COLO668 (cell line): ENCODE measurements around the gene CEPT1.

Experiments
- DNase-seq: peaks from one replicate; lab custom pipeline; 2025; ENCODE audit not compliant: unreplicated experiment; lab: John Stamatoyannopoulos, UW

CEPT1 gene

DNA sequence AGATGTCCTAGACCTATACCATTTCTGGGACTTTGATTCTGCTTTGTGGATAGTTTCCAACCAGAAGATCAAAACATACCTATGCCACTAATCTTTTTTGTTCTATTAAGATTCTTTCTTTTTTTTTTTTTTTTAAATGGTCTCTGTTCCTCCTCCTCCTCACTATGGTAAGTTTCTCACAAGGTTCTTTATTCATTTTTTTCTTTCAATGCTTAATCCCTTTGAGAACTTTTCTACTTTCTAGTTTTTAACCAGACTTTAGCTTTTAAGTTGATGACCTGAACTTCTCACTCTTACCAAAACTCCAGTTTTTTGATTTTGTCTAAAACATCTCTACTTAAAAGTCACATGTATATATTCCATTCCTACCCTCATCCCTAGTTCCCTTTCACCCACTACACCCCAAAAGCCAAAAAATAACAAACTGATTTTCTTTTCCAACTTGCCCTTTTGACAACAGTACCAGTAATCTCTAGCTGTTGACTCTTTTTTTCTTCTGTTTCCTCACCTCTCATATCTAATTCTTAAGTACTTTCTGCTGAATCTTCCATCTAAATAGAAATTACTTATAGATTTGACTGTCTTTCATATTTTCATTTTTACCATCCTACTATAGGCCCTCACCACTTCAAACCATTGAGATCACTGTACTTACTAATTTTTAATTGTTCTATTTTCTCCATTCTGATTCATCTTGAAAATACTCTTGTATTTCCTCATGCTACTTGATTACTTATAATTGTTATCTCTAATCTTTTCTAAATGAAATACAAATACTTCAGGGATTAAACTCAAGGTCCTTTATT is 6.1 kb downstream of the CEPT1 start:
- DNase-seq, result no peak

DNA sequence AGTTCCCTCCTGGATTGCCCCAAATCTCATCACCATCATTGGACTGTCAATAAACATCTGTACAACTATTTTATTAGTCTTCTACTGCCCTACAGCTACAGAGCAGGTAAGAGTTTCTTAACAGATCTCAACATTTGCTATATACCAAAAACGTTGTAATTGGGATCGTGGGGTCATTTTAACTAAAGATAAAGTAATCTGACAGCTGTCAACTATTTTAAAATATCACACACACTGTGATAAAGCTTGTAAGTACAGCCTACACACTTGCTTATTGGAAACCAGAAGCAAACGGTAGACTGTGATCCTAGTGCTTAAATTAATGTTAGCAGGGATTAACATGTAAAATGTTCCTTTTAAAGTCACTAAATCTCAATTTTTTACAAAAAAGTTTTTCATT is 7.9 kb downstream of the CEPT1 start:
- no peak for DNase-seq

- no peak for DNase-seq
These were observed 8.4 kb downstream of the CEPT1 start for GRCh38 chr1:111148376-111148881.

DNA sequence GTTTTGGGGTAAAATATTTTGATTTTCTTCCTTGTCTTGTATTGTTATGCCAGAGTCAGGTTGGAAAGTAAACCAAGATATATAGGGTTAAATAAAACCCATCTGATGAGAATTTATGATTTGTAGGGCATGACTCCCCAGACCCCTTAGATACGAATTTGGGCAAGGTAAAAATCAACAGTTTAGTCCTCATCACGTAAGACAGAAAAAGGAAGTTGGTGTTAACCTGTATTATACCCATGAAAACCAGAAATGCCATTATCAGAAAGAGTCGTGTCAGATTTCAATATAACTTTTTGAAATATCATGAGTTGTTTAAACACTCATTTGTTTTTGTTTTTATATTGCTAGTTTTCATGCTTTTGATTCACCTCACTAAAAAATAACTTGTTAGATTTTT is 11.8 kb downstream of the CEPT1 start:
- no peak for DNase-seq

DNA sequence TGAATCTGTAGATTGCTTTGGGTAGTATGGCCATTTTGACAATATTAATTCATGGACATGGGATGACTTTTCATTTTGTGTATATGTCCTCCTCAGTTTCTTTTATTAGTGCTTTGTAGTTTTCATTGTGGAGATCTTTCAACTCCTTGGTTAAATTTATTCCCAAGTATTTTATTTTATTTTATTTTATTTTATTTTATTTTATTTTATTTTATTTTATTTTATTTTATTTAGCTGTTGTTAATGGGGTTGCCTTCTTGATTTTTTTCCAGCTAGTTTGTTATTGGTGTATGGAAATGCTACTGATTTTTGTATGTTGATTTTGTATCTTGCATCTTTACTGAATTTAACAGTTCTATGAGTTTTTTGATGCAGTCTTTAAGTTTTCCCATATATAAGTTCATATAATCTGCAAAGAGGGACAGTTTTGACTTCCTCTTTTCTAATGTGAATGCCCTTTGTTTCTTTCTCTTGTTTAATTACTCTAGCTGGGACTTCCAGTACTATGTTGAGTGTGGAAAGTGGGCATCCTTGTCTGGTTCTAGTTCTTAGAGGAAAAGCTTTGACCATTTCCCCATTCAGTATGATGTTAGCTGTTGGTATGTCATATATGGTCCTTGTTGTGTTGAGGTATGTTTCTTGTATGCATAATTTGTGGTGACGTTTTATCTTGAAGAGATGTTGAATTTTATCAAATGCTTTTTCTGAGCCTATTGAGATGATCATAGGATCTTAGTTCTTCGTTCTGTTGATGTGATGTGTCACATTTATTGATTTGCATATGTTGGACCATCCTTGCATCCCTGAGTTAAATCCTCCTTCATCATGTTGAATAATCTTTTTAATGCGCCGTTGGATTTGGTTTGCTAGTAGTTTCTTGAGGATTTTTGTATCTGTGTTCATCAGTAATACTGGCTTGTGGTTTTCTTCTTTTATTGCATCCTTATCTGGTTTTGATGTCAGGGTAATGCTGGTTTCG is 14.3 kb downstream of the CEPT1 start:
- DNase-seq, result no peak

DNA sequence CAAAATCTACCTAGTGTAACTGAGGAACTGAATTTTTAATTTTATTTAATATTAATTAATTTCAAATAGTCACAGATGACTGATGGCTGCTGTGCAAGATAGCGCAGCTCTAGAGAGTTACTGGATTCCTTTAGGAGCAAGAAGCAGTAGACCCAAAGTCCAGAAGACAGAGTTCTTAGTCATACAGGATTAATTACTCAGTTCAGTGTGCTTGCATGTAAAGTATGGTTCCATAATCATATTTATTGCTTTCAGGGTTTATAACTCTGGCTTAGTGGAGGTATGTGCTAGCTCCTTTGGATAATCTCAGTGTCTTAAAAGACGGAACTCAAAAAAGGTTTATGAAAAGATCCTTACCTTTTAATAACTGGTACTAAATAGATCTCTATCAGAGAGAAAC is 17.4 kb downstream of the CEPT1 start:
- DNase-seq, result no peak

DNA sequence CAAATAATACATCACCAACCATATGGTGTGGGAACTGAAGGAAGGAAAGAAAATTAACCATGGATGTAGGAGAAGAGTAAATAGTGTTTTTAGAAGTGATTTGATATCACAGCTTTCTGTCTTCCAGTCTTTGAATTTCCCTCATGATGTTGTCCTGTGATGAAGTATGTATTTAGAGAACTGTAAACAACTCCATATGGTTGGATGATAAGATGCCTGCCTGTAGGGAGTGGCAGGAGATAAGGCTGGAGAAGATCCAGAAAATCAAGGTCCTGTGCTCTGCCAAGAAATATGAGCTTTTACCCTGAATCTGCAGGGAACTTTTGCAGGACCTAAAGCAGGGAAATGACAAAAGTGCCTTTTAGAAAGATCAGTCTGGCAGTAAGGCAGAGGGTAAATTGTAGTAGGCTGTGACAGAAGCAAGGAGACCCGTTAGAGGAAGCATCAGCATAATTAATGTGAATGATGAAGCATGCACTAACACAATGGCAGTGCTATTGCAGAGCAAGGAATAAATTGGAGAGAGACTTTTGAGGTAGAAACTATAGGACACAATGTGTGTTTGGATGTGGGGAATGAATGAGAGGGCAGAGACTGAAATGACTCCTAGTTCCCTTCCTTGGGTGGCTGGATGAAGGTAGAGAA is 21.9 kb downstream of the CEPT1 start:
- DNase-seq, result no peak

DNA sequence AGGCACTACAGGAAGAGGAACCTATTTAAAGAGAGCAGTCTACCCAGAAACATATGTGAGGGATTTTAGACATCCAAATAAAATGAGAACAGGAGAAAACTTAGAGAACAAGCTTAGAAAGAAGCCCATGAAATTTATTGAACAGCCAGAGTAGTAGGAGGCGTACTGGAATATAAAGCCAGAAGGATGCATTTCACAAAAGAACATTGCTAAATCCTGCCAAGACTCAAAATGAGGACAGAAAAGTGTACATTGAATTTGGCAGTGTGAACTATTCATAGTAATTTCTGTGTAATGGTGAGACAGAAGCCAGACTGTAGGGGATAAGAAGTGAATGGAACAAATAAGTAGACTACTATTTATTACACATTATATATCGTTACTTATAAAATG is 22.5 kb downstream of the CEPT1 start:
- DNase-seq, result no peak

DNA sequence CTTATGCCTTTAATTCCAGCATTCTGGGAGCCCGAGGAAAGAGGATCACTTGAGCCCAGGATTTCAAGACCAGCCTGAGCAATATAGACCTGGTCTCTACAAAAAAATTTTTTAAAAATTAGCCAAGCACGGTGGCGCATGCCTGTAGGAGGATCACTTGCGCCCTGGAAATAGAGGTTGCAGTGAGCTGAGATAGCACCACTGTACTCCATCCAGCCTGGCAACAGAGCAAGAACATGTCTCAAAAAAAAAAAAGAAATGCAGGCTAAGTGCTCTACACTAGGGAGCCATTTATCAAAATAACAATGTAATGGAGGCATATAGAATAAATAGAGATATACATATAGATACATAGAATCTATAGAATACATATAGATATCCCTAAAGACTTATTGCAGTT is 23.3 kb downstream of the CEPT1 start:
- no peak for DNase-seq

GRCh38 chr1:111164151-111164550 is 24.1 kb downstream of the CEPT1 start:
- DNase-seq, result no peak

DNA sequence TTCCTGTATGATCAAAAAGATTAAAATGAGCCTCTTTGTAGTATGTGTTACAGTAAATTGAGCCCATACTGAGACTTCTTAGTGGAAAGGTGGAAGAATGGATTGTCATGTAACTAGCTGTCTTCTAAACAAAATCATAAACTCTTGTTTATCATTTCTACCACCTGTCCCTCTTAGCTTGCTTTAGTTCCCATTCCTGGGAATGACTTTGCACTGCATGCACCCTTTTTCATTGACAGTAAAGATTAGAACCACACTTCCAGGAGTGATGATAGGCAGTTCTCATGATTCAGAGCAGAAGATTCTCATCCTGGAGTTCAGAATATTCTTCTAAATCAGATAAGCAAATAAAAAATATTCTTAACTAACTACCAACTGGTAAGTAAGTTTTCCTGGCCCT is 32.4 kb downstream of the CEPT1 start:
- DNase-seq, result no peak

- DNase-seq, result no peak
These were observed 34.0 kb downstream of the CEPT1 start for GRCh38 chr1:111174070-111174469.

DNA sequence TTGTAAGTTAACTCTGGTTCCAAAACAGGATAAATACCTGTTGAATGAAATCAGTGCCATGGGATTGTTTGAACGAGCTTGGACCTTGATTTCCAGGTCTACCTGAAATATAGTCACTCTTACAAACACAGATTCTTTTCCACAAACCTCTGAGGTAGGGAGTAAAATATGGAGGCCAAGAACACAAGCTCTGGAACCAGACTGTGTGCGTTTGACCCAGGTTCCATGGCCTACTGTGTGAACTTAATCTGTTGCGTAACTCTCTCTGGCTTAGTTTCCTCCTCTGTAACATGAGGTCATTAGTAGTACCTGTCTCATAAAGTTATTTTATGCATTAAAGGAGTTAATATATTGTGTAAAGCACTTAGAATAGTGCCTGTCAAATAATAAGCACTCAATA is 35.3 kb downstream of the CEPT1 start:
- no peak for DNase-seq

GRCh38 chr1:111176678-111177077 is 36.7 kb downstream of the CEPT1 start:
- no peak for DNase-seq

GRCh38 chr1:111179968-111180533 is 40.0 kb downstream of the CEPT1 start:
- peak; percentile 41 for DNase-seq

DNA sequence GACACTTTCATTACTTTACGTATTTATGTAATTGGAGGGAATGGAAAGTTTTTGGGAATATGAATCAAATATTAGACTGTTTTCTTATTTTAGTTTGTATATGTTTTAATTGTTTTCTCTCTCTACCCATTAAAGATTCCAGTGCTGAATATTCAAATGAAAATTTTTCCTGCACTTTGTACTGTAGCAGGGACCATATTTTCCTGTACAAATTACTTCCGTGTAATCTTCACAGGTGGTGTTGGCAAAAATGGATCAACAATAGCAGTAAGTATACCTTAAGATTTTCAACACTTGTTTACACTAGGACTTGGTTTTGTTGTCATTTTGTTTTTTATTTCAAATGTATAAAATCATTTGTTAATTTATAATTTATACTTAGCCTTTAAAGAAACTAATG is 42.0 kb downstream of the CEPT1 start:
- no peak for DNase-seq

- DNase-seq, result no peak
These were observed 43.5 kb downstream of the CEPT1 start for GRCh38 chr1:111183308-111184069.

DNA sequence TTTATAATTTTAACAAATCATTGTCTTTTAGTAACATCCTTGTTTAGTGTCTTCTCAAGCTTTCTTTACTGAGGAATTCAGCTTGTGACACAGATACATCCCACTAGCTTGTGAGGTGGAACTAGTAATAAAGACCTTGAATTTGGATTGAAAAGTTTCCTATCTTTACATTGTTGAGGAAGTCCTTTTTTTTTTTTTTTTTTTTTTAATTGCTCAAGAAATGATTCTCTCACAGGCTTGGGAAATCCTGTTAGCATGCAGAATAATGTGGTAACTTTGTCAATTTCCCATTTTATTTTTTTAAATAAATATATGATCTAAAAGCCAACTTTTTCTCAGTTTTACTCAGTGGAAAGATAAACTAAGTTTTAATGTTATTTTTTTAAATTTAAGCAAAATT is 44.6 kb downstream of the CEPT1 start:
- DNase-seq, result no peak

DNA sequence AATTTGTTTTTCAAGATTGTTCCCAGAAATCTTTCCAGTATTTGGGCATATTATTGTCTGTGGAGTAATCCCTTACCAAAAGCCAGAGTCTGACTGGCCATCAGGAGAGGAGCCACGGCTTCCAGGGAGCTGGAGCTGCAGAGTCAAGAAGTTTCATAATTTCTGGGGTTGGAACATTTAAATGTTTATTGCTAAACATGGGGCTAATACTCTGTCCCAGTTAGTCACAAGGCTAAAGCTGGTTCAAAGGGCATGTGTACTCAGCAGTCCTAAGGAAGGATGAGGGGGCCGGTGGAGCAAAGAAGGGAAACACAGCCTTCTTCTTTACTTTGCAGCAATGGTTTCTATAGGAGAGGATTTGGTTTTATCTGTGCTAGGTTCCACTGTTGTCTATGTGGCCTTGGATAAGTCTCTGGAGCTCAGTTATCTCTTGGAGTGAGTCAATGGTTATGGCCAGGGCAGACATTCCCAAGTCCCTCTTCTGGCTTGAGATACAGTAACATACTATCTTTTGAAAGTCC is 51.0 kb downstream of the CEPT1 start:
- DNase-seq, result no peak

DNA sequence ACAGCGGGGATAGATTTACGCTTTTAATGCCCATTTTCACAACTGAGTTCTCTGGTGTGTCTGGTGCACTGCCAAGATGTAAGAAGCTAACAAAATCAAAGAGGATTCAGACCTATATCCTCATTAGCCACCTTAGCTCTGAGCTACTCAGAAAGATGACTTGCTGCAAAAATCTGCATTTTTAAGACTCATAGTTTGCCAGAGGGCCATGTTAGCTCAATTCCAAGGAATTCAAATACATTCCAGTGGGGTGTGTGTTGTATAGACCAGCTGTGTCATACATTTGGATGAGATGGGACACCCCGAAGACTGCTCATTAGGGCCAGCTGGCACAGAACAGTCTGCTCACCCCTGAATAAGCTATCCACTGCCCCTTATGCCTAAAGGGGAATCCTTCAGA is 51.5 kb downstream of the CEPT1 start:
- DNase-seq, result no peak
